ENCODE results near the gene CPNE4.
A peak's percentile ranks its signal among the peaks of the same experiment; 100 is the strongest.

CPNE4 gene

GRCh38 chr3:131540143-131540542 is 494.7 kb downstream of the CPNE4 start:
- no peak for DNase-seq (ENCODE audit: low read depth in 2 of 2)
- no peak overlapping the region for H3K4me3 ChIP-seq (replicated peaks in 1 of 2; ENCODE audit: low read depth in 2 of 2, low read length in 2 of 2)
- TF ChIP-seq CTCF (IDR thresholded peaks at IDR 0.05; ENCODE audit: low read depth, low read length), result no peak

- no peak for TF ChIP-seq CTCF (IDR thresholded peaks at IDR 0.05; ENCODE audit: low read depth, low read length)
- no peak overlapping the region for H3K4me3 ChIP-seq (replicated peaks in 1 of 2; ENCODE audit: low read depth in 2 of 2, low read length in 2 of 2)
Observed at GRCh38 chr3:131538968-131539367, 495.8 kb downstream of the CPNE4 start.

GRCh38 chr3:131537531-131537930 is 497.3 kb downstream of the CPNE4 start:
- DNase-seq (ENCODE audit: low read depth in 2 of 2), result peak in 1 of 2 donors; percentile 5
- TF ChIP-seq CTCF (IDR thresholded peaks at IDR 0.05; ENCODE audit: low read depth, low read length), result no peak
- H3K4me3 ChIP-seq (replicated peaks in 1 of 2; ENCODE audit: low read depth in 2 of 2, low read length in 2 of 2), result no peak overlapping the region

More at GRCh38 chr3:131538968-131539367, 495.8 kb downstream of the CPNE4 start:
- no peak for DNase-seq (ENCODE audit: low read depth in 2 of 2)

GRCh38 chr3:131535596-131535995 is 499.2 kb downstream of the CPNE4 start:
- TF ChIP-seq CTCF (IDR thresholded peaks at IDR 0.05; ENCODE audit: low read depth, low read length), result no peak
- peak in 1 of 2 donors; percentile 46 for DNase-seq (ENCODE audit: low read depth in 2 of 2)
- no peak overlapping the region for H3K4me3 ChIP-seq (replicated peaks in 1 of 2; ENCODE audit: low read depth in 2 of 2, low read length in 2 of 2)

GRCh38 chr3:131535131-131535530 is 499.7 kb downstream of the CPNE4 start:
- no peak for TF ChIP-seq CTCF (IDR thresholded peaks at IDR 0.05; ENCODE audit: low read depth, low read length)

GRCh38 chr3:131532645-131533044 is 502.2 kb downstream of the CPNE4 start:
- H3K4me3 ChIP-seq (replicated peaks in 1 of 2; ENCODE audit: low read depth in 2 of 2, low read length in 2 of 2), result no peak overlapping the region
- no peak for DNase-seq (ENCODE audit: low read depth in 2 of 2)
- no peak for TF ChIP-seq CTCF (IDR thresholded peaks at IDR 0.05; ENCODE audit: low read depth, low read length)

More at GRCh38 chr3:131535131-131535530, 499.7 kb downstream of the CPNE4 start:
- DNase-seq (ENCODE audit: low read depth in 2 of 2), result peak in 1 of 2 donors; percentile 37
- H3K4me3 ChIP-seq (replicated peaks in 1 of 2; ENCODE audit: low read depth in 2 of 2, low read length in 2 of 2), result no peak overlapping the region

GRCh38 chr3:131530843-131531242 is 504.0 kb downstream of the CPNE4 start:
- TF ChIP-seq CTCF (IDR thresholded peaks at IDR 0.05; ENCODE audit: low read depth, low read length), result no peak
- DNase-seq (ENCODE audit: low read depth in 2 of 2), result no peak
- H3K4me3 ChIP-seq (replicated peaks in 1 of 2; ENCODE audit: low read depth in 2 of 2, low read length in 2 of 2), result no peak overlapping the region
